Omental fat pad (tissue), 4 donors: ENCODE data around the gene SIK2. TPM values are rescaled to one million over a fixed set of nuclear protein-coding genes. Genes with fewer than 3 reads are reported as not detected.
"Not testable (repeated sequence)": the region's sequence is repeated elsewhere in the genome, so short reads cannot be mapped to it uniquely, and the experiment has no call there.

Experiments
- ATAC-seq: fragments of 150-250 bp; one replicate; pipeline ENCODE4 v1.9.1; 2016; ENCODE audit warnings: mild to moderate bottlenecking, moderate library complexity; ENCODE audit not compliant: low FRiP score
- DNase-seq: peaks from one replicate; pipeline ENCODE4 v3.0.0-alpha.2; 2019; ENCODE audit warnings: low spot score
- CTCF ChIP-seq, 3 donors: fragments of 450-650 bp; IDR thresholded peaks; one replicate each; pipeline ENCODE4 v1.5.1; 2016 to 2017; ENCODE audit warnings: antibody characterized with exemption in 3 of 3, mild to moderate bottlenecking in 3 of 3, moderate library complexity in 2 of 3
- total RNA-seq, 4 donors: library from RNA; depleted of rRNA; stranded (reverse); fragments of >200 nt; gene quantifications; one replicate each; pipeline ENCODE4 v1.1.0, GENCODE V29; 2016

Gene SIK2
- total RNA-seq, 4 donors from 2014 or later, result 27.3 to 111 (median 73.6) TPM

- TF ChIP-seq CTCF (IDR thresholded peaks at IDR 0.05), result no peak
- no peak for DNase-seq
- no peak for ATAC-seq
These were observed 113.0 kb downstream of the SIK2 start for GRCh38 chr11:111715142-111715816.

- not testable (repeated sequence) for ATAC-seq, DNase-seq
These were observed 115.4 kb downstream of the SIK2 start for GRCh38 chr11:111717660-111718059.

- no peak for TF ChIP-seq CTCF (IDR thresholded peaks at IDR 0.05)
- DNase-seq, result no peak
- no peak for ATAC-seq
These were observed 116.2 kb downstream of the SIK2 start for GRCh38 chr11:111718436-111718835.

- TF ChIP-seq CTCF (IDR thresholded peaks at IDR 0.05), result no peak
- no peak for DNase-seq
- ATAC-seq, result no peak
These were observed 116.6 kb downstream of the SIK2 start for GRCh38 chr11:111718859-111719258.

- ATAC-seq (no peak), DNase-seq (no peak)
- no peak for TF ChIP-seq CTCF (IDR thresholded peaks at IDR 0.05)
These were observed 117.1 kb downstream of the SIK2 start for GRCh38 chr11:111719379-111719778.

- DNase-seq (no peak), ATAC-seq (no peak)
- TF ChIP-seq CTCF (IDR thresholded peaks at IDR 0.05), result no peak
These were observed 118.7 kb downstream of the SIK2 start for GRCh38 chr11:111720801-111721494.

GRCh38 chr11:111722501-111722900, 120.3 kb downstream of the SIK2 start:
- no peak for TF ChIP-seq CTCF (IDR thresholded peaks at IDR 0.05)
- ATAC-seq (no peak), DNase-seq (no peak)
